Muscle layer of duodenum (tissue), 2 donors: ENCODE measurements around the gene RAPGEF4.
A peak's percentile ranks its signal among the peaks of the same experiment; 100 is the strongest.

Experiments used
- H3K27ac ChIP-seq: one replicate; pipeline ENCODE4 v1.7.0; 2013; ENCODE audit warnings: mild to moderate bottlenecking, low read length
- H3K27me3 ChIP-seq: one replicate; pipeline ENCODE4 v1.7.0; 2013; ENCODE audit warnings: low read depth, mild to moderate bottlenecking, control low read depth, low read length
- H3K36me3 ChIP-seq, 2 donors: one replicate each; pipeline ENCODE4 v1.7.0; 2013; ENCODE audit warnings: low read length in 2 of 2, control low read depth in 1 of 2, mild to moderate bottlenecking in 1 of 2; ENCODE audit not compliant: insufficient read depth in 2 of 2, control insufficient read depth in 1 of 2
- H3K4me1 ChIP-seq, 2 donors: one replicate each; pipeline ENCODE4 v1.7.0; 2013; ENCODE audit warnings: low read length in 2 of 2, mild to moderate bottlenecking in 2 of 2, control low read depth in 1 of 2, moderate library complexity in 1 of 2; ENCODE audit not compliant: insufficient read depth in 2 of 2, control insufficient read depth in 1 of 2
- H3K4me3 ChIP-seq, 2 donors: one replicate each; pipeline ENCODE4 v1.7.0; 2013; ENCODE audit warnings: low read length in 2 of 2, low read depth in 1 of 2, mild to moderate bottlenecking in 1 of 2
- H3K9me3 ChIP-seq, 2 donors: one replicate each; pipeline ENCODE4 v1.7.0; 2013; ENCODE audit warnings: low read length in 2 of 2, control low read depth in 1 of 2, mild to moderate bottlenecking in 1 of 2; ENCODE audit not compliant: control insufficient read depth in 1 of 2
- donor health status: healthy.

The RAPGEF4 gene

GRCh38 chr2:172849519-172850217, 114.0 kb downstream of the RAPGEF4 start:
- Histone ChIP-seq H3K27ac (no peak overlapping the region), H3K9me3 (peaks cover 3 to 6% of the 10 kb centered on the region in 2 donors), H3K4me1 (no peaks in the 10 kb centered on the region), H3K36me3 (no peaks in the 10 kb centered on the region), H3K27me3 (no peaks in the 10 kb centered on the region), H3K4me3 (no peak overlapping the region)

GRCh38 chr2:172855588-172855987, 119.9 kb downstream of the RAPGEF4 start:
- H3K4me3 ChIP-seq: no peak overlapping the region
- H3K27me3 ChIP-seq: no peaks in the 10 kb centered on the region
- H3K27ac ChIP-seq: no peak overlapping the region
- H3K4me1 ChIP-seq: peaks cover 0 to 7% of the 10 kb centered on the region in 2 donors
- no peaks in the 10 kb centered on the region for H3K36me3 ChIP-seq
- H3K9me3 ChIP-seq: peaks cover 3 to 6% of the 10 kb centered on the region in 2 donors

GRCh38 chr2:172856606-172857005, 121.0 kb downstream of the RAPGEF4 start:
- H3K4me1 ChIP-seq: peaks cover 0 to 7% of the 10 kb centered on the region in 2 donors
- H3K36me3 ChIP-seq: no peaks in the 10 kb centered on the region
- no peak overlapping the region for H3K27ac ChIP-seq
- peaks cover 3 to 6% of the 10 kb centered on the region in 2 donors for H3K9me3 ChIP-seq
- no peak overlapping the region for H3K4me3 ChIP-seq
- H3K27me3 ChIP-seq: no peaks in the 10 kb centered on the region

GRCh38 chr2:172858473-172858745, 122.8 kb downstream of the RAPGEF4 start:
- Histone ChIP-seq H3K36me3 (no peaks in the 10 kb centered on the region), H3K4me3 (no peak overlapping the region), H3K9me3 (peaks cover 0 to 3% of the 10 kb centered on the region in 2 donors), H3K4me1 (peaks cover under 1 to 7% of the 10 kb centered on the region in 2 donors), H3K27me3 (no peaks in the 10 kb centered on the region), H3K27ac (no peak overlapping the region)

- H3K27me3 ChIP-seq: no peaks in the 10 kb centered on the region
- H3K36me3 ChIP-seq: no peaks in the 10 kb centered on the region
- H3K4me3 ChIP-seq: peak overlapping the region in 1 of 2 donors; percentile 7
- H3K4me1 ChIP-seq: peaks cover 7% of the 10 kb centered on the region in 2 donors
- H3K9me3 ChIP-seq: no peaks in the 10 kb centered on the region
- H3K27ac ChIP-seq: no peak overlapping the region
Measured at GRCh38 chr2:172859581-172860335, 124.1 kb downstream of the RAPGEF4 start.

- Histone ChIP-seq H3K27ac (no peak overlapping the region), H3K4me3 (peak overlapping the region in 1 of 2 donors; percentile 7), H3K9me3 (no peaks in the 10 kb centered on the region)
Measured at GRCh38 chr2:172860336-172860707, 124.7 kb downstream of the RAPGEF4 start.

GRCh38 chr2:172861098-172861497, 125.5 kb downstream of the RAPGEF4 start:
- Histone ChIP-seq H3K4me1 (peaks cover 7% of the 10 kb centered on the region in 2 donors), H3K4me3 (no peak overlapping the region), H3K27ac (no peak overlapping the region)

More at GRCh38 chr2:172860336-172860707, 124.7 kb downstream of the RAPGEF4 start:
- Histone ChIP-seq H3K4me1 (peaks cover 7% of the 10 kb centered on the region in 2 donors), H3K36me3 (no peaks in the 10 kb centered on the region), H3K27me3 (no peaks in the 10 kb centered on the region)

GRCh38 chr2:172861656-172862476, 126.2 kb downstream of the RAPGEF4 start:
- H3K4me3 ChIP-seq: no peak overlapping the region
- H3K27ac ChIP-seq: no peak overlapping the region
- peaks cover 7% of the 10 kb centered on the region in 2 donors for H3K4me1 ChIP-seq

More at GRCh38 chr2:172861098-172861497, 125.5 kb downstream of the RAPGEF4 start:
- Histone ChIP-seq H3K27me3 (no peaks in the 10 kb centered on the region), H3K36me3 (no peaks in the 10 kb centered on the region), H3K9me3 (no peaks in the 10 kb centered on the region)

GRCh38 chr2:172863341-172863740, 127.7 kb downstream of the RAPGEF4 start:
- H3K27ac ChIP-seq: no peak overlapping the region

More at GRCh38 chr2:172861656-172862476, 126.2 kb downstream of the RAPGEF4 start:
- Histone ChIP-seq H3K36me3 (no peaks in the 10 kb centered on the region), H3K27me3 (no peaks in the 10 kb centered on the region), H3K9me3 (no peaks in the 10 kb centered on the region)

GRCh38 chr2:172864182-172864581, 128.5 kb downstream of the RAPGEF4 start:
- Histone ChIP-seq H3K4me1 (peaks cover 7% of the 10 kb centered on the region in 2 donors), H3K4me3 (no peak overlapping the region), H3K9me3 (no peaks in the 10 kb centered on the region), H3K36me3 (no peaks in the 10 kb centered on the region), H3K27ac (no peak overlapping the region), H3K27me3 (no peaks in the 10 kb centered on the region)

More at GRCh38 chr2:172863341-172863740, 127.7 kb downstream of the RAPGEF4 start:
- Histone ChIP-seq H3K9me3 (no peaks in the 10 kb centered on the region), H3K27me3 (no peaks in the 10 kb centered on the region), H3K4me1 (peaks cover 7% of the 10 kb centered on the region in 2 donors), H3K36me3 (no peaks in the 10 kb centered on the region), H3K4me3 (no peak overlapping the region)

- Histone ChIP-seq H3K27ac (no peak overlapping the region), H3K27me3 (no peaks in the 10 kb centered on the region), H3K9me3 (no peaks in the 10 kb centered on the region), H3K4me3 (no peak overlapping the region), H3K4me1 (peaks cover 0 to 7% of the 10 kb centered on the region in 2 donors), H3K36me3 (no peaks in the 10 kb centered on the region)
Measured at GRCh38 chr2:172865422-172865821, 129.8 kb downstream of the RAPGEF4 start.
